Mesenchymal stem cell (in vitro differentiated cells and primary cell): ENCODE data around the gene ADGRV1.

Experiments
- DNase-seq: peaks from one replicate; pipeline ENCODE4 v3.0.0-alpha.2; 2013
- H2AFZ ChIP-seq: one replicate; pipeline ENCODE4 v1.6.1; 2013; ENCODE audit warnings: low read depth, mild to moderate bottlenecking, control low read depth, inconsistent platforms, low read length, moderate library complexity
- H2AK5ac ChIP-seq: 2 replicates; pipeline ENCODE4 v1.6.1; 2013; ENCODE audit warnings: low read length, moderate library complexity, mild to moderate bottlenecking, inconsistent platforms; ENCODE audit not compliant: severe bottlenecking
- H2BK120ac ChIP-seq: one replicate; pipeline ENCODE4 v1.6.1; 2013; ENCODE audit warnings: low read depth, mild to moderate bottlenecking, inconsistent platforms, low read length, moderate library complexity
- H2BK12ac ChIP-seq, 2 experiments: one replicate each; pipeline ENCODE4 v1.6.1; 2013; ENCODE audit warnings: inconsistent platforms in 2 of 2, low read length in 2 of 2, mild to moderate bottlenecking in 2 of 2, moderate library complexity in 2 of 2, control low read depth in 1 of 2
- H2BK15ac ChIP-seq: one replicate; pipeline ENCODE4 v1.6.1; 2013; ENCODE audit warnings: mild to moderate bottlenecking, low read depth, inconsistent platforms; ENCODE audit not compliant: poor library complexity, severe bottlenecking
- H2BK5ac ChIP-seq: 2 replicates; pipeline ENCODE4 v1.6.1; 2013; ENCODE audit warnings: low read depth, mild to moderate bottlenecking, low read length, control low read depth, inconsistent platforms; ENCODE audit not compliant: poor library complexity, severe bottlenecking
- H3K14ac ChIP-seq, 2 experiments: one replicate each; pipeline ENCODE4 v1.6.1; 2013; ENCODE audit warnings: inconsistent platforms in 2 of 2, low read length in 2 of 2, control low read depth in 1 of 2, mild to moderate bottlenecking in 1 of 2, moderate library complexity in 1 of 2
- H3K18ac ChIP-seq, 2 experiments: one replicate each; pipeline ENCODE4 v1.6.1; 2013; ENCODE audit warnings: inconsistent platforms in 2 of 2, low read length in 2 of 2, control low read depth in 1 of 2, low read depth in 1 of 2, mild to moderate bottlenecking in 1 of 2
- H3K23ac ChIP-seq, 2 experiments: one replicate each; pipeline ENCODE4 v1.6.1; 2013; ENCODE audit warnings: inconsistent platforms in 2 of 2, low read length in 2 of 2, mild to moderate bottlenecking in 2 of 2, moderate library complexity in 2 of 2, control low read depth in 1 of 2
- H3K27ac ChIP-seq: 2 replicates; pipeline ENCODE4 v1.5.1; 2013; ENCODE audit warnings: mild to moderate bottlenecking, moderate library complexity, low read length, control low read depth, inconsistent platforms; ENCODE audit not compliant: poor library complexity, severe bottlenecking
- H3K27me3 ChIP-seq, 2 experiments: 2 replicates each; pipeline versions ENCODE4 v1.6.1 to v1.7.0; 2013; ENCODE audit warnings: low read length in 2 of 2, mild to moderate bottlenecking in 2 of 2, moderate library complexity in 2 of 2, control low read depth in 1 of 2, inconsistent platforms in 1 of 2; ENCODE audit not compliant: control insufficient read depth in 1 of 2, insufficient read depth in 1 of 2
- H3K36me3 ChIP-seq, 2 experiments: 2 replicates each; pipeline versions ENCODE4 v1.6.1 to v1.7.0; 2013; ENCODE audit warnings: low read length in 2 of 2, control low read depth in 1 of 2, inconsistent platforms in 1 of 2, low read depth in 1 of 2, mild to moderate bottlenecking in 1 of 2; ENCODE audit not compliant: insufficient read depth in 2 of 2, control insufficient read depth in 1 of 2
- H3K4ac ChIP-seq, 2 experiments: one replicate each; pipeline ENCODE4 v1.6.1; 2013; ENCODE audit warnings: inconsistent platforms in 2 of 2, low read length in 2 of 2, mild to moderate bottlenecking in 2 of 2, moderate library complexity in 2 of 2, control low read depth in 1 of 2, low read depth in 1 of 2
- H3K4me1 ChIP-seq: 2 replicates; pipeline ENCODE4 v1.6.1; 2013; ENCODE audit warnings: low read depth, low read length, control low read depth; ENCODE audit not compliant: control insufficient read depth, insufficient read depth
- H3K4me2 ChIP-seq: 2 replicates; pipeline ENCODE4 v1.6.1; 2013; ENCODE audit warnings: low read length, mild to moderate bottlenecking, inconsistent platforms; ENCODE audit not compliant: poor library complexity, severe bottlenecking
- H3K4me3 ChIP-seq, 2 experiments: 2 replicates each; pipeline versions ENCODE4 v1.5.1 to v1.7.0; 2013; ENCODE audit warnings: low read length in 2 of 2, mild to moderate bottlenecking in 2 of 2, control low read depth in 1 of 2, low read depth in 1 of 2; ENCODE audit not compliant: insufficient read depth in 1 of 2
- H3K79me1 ChIP-seq: replicated peaks from 2 replicates; pipeline ENCODE4 v1.6.1; 2013; ENCODE audit warnings: mild to moderate bottlenecking, control low read depth, low read length, inconsistent platforms; ENCODE audit not compliant: poor library complexity, severe bottlenecking
- H3K9ac ChIP-seq: 2 replicates; pipeline ENCODE4 v1.7.0; 2013; ENCODE audit warnings: mild to moderate bottlenecking, low read length, moderate library complexity
- H3K9me3 ChIP-seq: 2 replicates; pipeline ENCODE4 v1.7.0; 2013; ENCODE audit warnings: mild to moderate bottlenecking, low read length; ENCODE audit not compliant: control insufficient read depth
- H4K8ac ChIP-seq: one replicate; pipeline ENCODE4 v1.6.1; 2013; ENCODE audit warnings: inconsistent platforms, mild to moderate bottlenecking, low read length, moderate library complexity
- H4K91ac ChIP-seq: one replicate; pipeline ENCODE4 v1.6.1; 2013; ENCODE audit warnings: mild to moderate bottlenecking, low read length, inconsistent platforms
- WGBS: methylation state at CpG from one replicate; pipeline ENCODE4 v1.1.7; 2013; ENCODE audit warnings: mixed read lengths; 5-methylcytosine and 5-hydroxymethylcytosine counted together

The ADGRV1 gene

DNA sequence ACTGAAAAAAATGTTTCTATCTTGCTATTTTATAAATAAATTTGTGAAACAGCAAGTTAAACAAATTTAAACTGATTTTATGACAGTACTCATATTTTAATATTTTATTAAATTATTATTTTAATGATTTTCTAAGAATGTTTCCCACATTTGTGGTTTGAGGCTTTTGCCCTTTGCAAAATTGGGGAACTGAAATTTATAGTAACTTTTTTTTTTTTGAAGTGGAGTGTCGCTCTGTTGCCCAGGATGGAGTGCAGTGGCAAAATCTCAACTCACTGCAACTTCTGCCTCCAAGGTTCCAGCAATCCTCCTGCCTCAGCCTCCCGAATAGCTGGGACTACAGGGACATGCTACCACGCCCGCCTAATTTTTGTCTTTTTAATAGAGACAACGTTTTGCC is 7.2 kb upstream of the ADGRV1 start:
- Histone ChIP-seq H3K4me2 (no peak overlapping the region), H4K8ac (no peak overlapping the region), H4K91ac (no peak overlapping the region), H3K4me3 (no peak overlapping the region), H2BK12ac (no peak overlapping the region), H3K79me1 (no peaks in the 10 kb centered on the region), H2BK15ac (no peak overlapping the region), H3K4me1 (no peaks in the 10 kb centered on the region), H3K36me3 (no peaks in the 10 kb centered on the region), H3K18ac (no peak overlapping the region), H3K9me3 (no peaks in the 10 kb centered on the region), H3K9ac (no peak overlapping the region), H3K27me3 (peaks cover 21 to 45% of the 10 kb centered on the region in 2 experiments), H3K4ac (no peak overlapping the region), H2AK5ac (no peak overlapping the region), H3K23ac (no peak overlapping the region), H3K14ac (no peak overlapping the region), H2BK120ac (no peak overlapping the region), H2BK5ac (no peak overlapping the region), H2AFZ (no peak overlapping the region), H3K27ac (no peak overlapping the region)
- DNase-seq = no peak
- 87% methylated on average over 5 of the region's 5 CpGs for WGBS

DNA sequence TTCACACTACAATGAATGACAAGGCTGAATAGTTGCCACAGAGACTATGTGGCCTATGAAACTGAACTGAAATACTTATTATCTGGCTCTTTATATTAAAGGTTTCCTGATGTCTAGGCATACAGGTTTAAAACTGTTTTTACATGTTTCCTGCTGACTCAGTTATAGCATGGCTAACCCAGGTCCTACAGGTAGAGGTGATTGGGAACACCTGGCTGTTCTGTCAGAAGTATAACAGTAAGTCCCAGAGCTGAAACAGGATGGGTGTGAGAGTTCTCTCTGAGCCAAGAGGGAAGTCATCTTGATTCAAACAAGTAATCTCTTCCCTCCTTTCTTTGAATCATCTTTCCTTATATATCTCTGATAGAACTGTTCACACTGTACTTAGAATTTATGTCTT is 4.9 kb upstream of the ADGRV1 start:
- Histone ChIP-seq H3K23ac (no peak overlapping the region), H3K36me3 (no peaks in the 10 kb centered on the region), H2BK120ac (no peak overlapping the region), H3K4me3 (no peak overlapping the region), H3K18ac (no peak overlapping the region), H2AK5ac (no peak overlapping the region), H3K27me3 (peaks cover 44 to 60% of the 10 kb centered on the region in 2 experiments), H2AFZ (no peak overlapping the region), H3K4me1 (peaks cover 5% of the 10 kb centered on the region), H4K91ac (no peak overlapping the region), H3K9ac (no peak overlapping the region), H2BK12ac (no peak overlapping the region), H3K4me2 (no peak overlapping the region), H3K27ac (no peak overlapping the region), H4K8ac (no peak overlapping the region), H2BK5ac (no peak overlapping the region), H3K79me1 (no peaks in the 10 kb centered on the region), H3K14ac (no peak overlapping the region), H2BK15ac (no peak overlapping the region), H3K4ac (no peak overlapping the region), H3K9me3 (no peaks in the 10 kb centered on the region)
- DNase-seq = no peak

DNA sequence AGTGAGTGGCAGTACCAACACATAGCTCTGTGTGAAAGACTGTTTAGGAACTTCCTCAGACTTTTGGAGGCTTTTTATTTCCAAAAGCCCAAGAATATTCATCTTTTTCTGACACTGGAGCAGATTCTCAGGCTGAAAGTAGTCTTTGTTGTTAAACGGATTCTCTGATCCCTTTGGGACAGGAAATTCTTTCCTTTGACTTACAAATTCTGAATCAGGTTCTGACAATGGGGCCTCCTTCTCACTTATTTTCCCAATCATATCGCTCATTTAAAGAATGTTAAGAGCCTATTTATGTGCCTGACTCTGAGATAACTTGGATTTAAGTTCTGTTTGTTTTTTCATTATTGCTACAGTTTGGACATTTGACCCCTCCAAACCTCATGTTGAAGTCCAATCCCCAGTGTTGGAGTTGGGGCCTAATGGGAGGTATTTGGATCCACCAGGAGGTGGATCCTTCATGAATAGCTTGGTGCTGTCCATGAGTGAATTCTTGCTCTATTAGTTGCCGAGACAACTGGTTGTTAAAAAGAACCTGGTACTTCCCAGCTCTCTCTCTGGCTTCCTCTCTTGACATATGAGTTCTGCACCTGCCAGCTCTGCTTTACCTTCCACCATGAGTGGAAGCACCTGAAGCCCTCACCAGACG is 4.1 kb upstream of the ADGRV1 start:
- H3K14ac ChIP-seq = no peak overlapping the region
- H4K91ac ChIP-seq = no peak overlapping the region
- no peak overlapping the region for H2AK5ac ChIP-seq
- no peak overlapping the region for H3K27ac ChIP-seq
- no peaks in the 10 kb centered on the region for H3K9me3 ChIP-seq
- H3K23ac ChIP-seq = no peak overlapping the region
- H4K8ac ChIP-seq = no peak overlapping the region
- H2AFZ ChIP-seq = no peak overlapping the region
- no peaks in the 10 kb centered on the region for H3K36me3 ChIP-seq
- H2BK15ac ChIP-seq = no peak overlapping the region
- peaks cover 49 to 67% of the 10 kb centered on the region in 2 experiments for H3K27me3 ChIP-seq
- no peak overlapping the region for H2BK5ac ChIP-seq
- no peak overlapping the region for H3K18ac ChIP-seq
- H3K9ac ChIP-seq = no peak overlapping the region
- H3K79me1 ChIP-seq = no peaks in the 10 kb centered on the region
- no peak for DNase-seq
- WGBS = 80% methylated on average over 3 of the region's 4 CpGs
- H3K4ac ChIP-seq = no peak overlapping the region
- no peak overlapping the region for H3K4me3 ChIP-seq
- H3K4me1 ChIP-seq = peaks cover 8% of the 10 kb centered on the region
- H2BK120ac ChIP-seq = no peak overlapping the region
- no peak overlapping the region for H3K4me2 ChIP-seq
- no peak overlapping the region for H2BK12ac ChIP-seq

DNA sequence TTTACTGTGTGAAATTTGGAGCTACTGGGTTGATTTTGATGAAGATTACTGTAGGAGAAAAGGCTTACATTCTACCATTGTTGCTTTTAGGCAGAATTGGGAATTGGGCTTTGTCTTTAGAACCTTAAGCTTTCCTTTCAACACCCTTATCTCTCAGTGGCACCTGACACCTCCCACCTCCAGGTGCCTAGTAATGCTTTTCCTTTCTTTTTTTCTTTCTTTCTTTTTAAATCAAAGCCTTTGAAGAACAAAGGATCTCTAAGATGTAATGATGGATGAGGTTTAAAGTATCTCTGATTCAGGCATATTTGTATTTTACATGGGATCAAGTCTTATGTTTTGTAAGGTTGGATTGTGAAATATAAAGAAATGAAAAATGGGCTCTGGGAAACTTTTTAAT is 2.9 kb upstream of the ADGRV1 start:
- Histone ChIP-seq H3K36me3 (no peaks in the 10 kb centered on the region), H3K18ac (no peak overlapping the region), H3K79me1 (no peaks in the 10 kb centered on the region), H2BK12ac (no peak overlapping the region), H2BK5ac (no peak overlapping the region), H3K9me3 (no peaks in the 10 kb centered on the region), H4K8ac (no peak overlapping the region), H3K9ac (no peak overlapping the region), H2AFZ (no peak overlapping the region), H3K23ac (no peak overlapping the region), H2AK5ac (no peak overlapping the region), H3K4me1 (peaks cover 8% of the 10 kb centered on the region), H3K27me3 (peaks cover 49 to 79% of the 10 kb centered on the region in 2 experiments), H4K91ac (no peak overlapping the region), H2BK15ac (no peak overlapping the region), H3K4me2 (no peak overlapping the region), H3K4me3 (no peak overlapping the region), H2BK120ac (no peak overlapping the region), H3K4ac (no peak overlapping the region), H3K14ac (no peak overlapping the region), H3K27ac (no peak overlapping the region)
- no peak for DNase-seq
